Choroid plexus epithelial cell (primary cell): ENCODE data around the gene ZNF341.

Source experiments
- DNase-seq: peaks from one replicate; pipeline ENCODE4 v3.0.0-alpha.2; 2010; ENCODE audit warnings: low read depth
- H3K4me3 ChIP-seq: 2 replicates; pipeline ENCODE4 v1.5.1; 2011; ENCODE audit warnings: low read depth, mild to moderate bottlenecking, control low read depth, low read length, moderate library complexity
- CTCF ChIP-seq: conservative IDR thresholded peaks from 2 replicates; pipeline ENCODE4 v1.5.1; 2011; ENCODE audit warnings: low read depth, mild to moderate bottlenecking, control low read depth, inconsistent platforms, low read length, moderate library complexity

Gene ZNF341

DNA sequence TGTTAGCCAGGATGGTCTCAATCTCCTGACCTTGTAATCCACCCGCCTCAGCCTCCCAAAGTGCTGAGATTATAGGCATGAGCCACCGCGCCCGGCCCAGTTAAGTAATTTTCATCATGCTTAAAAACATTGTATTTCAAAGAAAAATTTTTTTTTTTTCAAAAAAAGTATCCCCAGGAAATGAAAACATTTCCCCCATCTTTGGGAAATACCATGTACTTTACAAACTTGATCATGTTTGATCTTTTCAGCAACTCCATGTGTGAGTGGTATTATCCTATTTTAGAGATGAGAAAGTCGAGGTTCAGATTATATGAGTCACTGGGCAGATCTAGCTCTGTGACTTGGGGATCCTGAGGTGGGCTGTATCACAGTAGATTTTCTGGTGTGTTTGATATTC lies 91.2 kb downstream of the ZNF341 start:
- TF ChIP-seq CTCF: no peak
- H3K4me3 ChIP-seq: no peak overlapping the region
- DNase-seq: no peak

- TF ChIP-seq CTCF: no peak
- DNase-seq: no peak
Measured at GRCh38 chr20:33824852-33825251, 93.1 kb downstream of the ZNF341 start.

GRCh38 chr20:33825340-33826269 lies 93.8 kb downstream of the ZNF341 start:
- no peak for TF ChIP-seq CTCF
- no peak overlapping the region for H3K4me3 ChIP-seq
- DNase-seq: no peak

More at GRCh38 chr20:33824852-33825251, 93.1 kb downstream of the ZNF341 start:
- H3K4me3 ChIP-seq: no peak overlapping the region

- no peak overlapping the region for H3K4me3 ChIP-seq
- DNase-seq: no peak
- TF ChIP-seq CTCF: no peak
Measured at GRCh38 chr20:33826270-33826897, 94.6 kb downstream of the ZNF341 start.

DNA sequence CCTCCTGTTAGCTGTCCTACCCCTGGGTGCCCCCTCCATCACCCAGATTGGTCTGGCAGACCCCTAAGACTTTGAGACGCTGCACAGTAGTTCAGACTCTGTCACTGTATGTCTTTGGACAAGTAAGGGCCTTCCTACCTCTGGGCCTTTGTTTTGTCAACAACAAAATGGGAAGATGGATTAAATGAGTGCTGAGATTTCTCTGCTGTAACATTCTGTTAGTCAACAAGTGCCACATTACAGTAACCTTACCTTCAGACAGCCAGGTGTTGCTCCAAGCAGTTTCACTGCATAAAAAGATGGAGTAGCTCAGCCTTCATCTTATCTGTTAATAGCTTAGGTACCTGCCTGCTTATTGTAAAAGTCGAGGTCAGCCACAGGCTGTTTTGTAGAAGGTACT lies 95.3 kb downstream of the ZNF341 start:
- DNase-seq: no peak
- no peak overlapping the region for H3K4me3 ChIP-seq
- TF ChIP-seq CTCF: no peak

DNA sequence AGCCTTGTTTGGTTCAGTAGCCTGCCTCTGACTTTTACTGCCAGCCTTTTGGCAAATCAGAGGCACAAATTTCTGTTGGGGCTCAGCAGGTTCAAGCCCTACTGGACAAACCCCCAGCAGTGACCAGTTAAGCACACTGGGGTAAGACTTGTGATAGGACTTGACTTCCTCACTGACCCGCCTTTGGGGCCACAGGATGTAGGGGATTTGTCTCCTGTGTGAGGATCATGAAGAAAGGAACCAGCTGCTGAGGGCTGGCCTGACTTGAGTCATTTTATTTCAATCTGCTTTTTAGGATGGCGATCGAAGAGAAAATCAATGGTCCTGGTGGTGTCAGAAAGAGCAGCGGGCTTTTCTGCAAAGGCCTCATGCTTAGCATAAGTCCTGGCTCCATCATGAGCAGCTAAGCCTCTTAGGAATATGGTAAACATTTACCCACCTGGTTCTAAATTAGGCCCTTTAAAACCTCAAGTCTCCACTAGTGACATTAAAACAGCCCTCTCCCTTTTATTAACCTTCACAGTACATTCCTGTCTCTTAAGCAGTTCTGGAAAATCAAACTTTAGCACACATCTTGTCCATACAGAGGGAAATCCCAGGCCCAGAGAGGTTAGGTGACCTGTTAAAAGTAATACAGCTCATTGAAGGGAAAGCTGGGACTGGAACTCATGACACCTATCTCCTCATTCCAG lies 96.0 kb downstream of the ZNF341 start:
- no peak for TF ChIP-seq CTCF
- no peak overlapping the region for H3K4me3 ChIP-seq
- no peak for DNase-seq
